GM12878 (cell line): ENCODE data around the gene POLR2I. TPM values are rescaled to one million over a fixed set of nuclear protein-coding genes. Genes with fewer than 3 reads are reported as not detected.

Source experiments
- ASH2L ChIP-seq: fragments of 300-600, 200-600 bp; sonication (generic); IDR thresholded peaks from 2 replicates; pipeline ENCODE4 v1.6.1; 2017; ENCODE audit warnings: low read depth, mild to moderate bottlenecking, borderline replicate concordance
- BCL11A ChIP-seq: IDR thresholded peaks from 2 replicates; pipeline ENCODE4 v1.6.1; 2011; ENCODE audit warnings: low read depth, low read length
- CHD2 ChIP-seq: IDR thresholded peaks from 2 replicates; pipeline ENCODE4 v1.6.1; 2011; ENCODE audit warnings: low read depth, low read length, improper control_type of control experiment, borderline replicate concordance
- ESRRA ChIP-seq: IDR thresholded peaks from 2 replicates; pipeline ENCODE4 v1.6.1; 2012; ENCODE audit warnings: mild to moderate bottlenecking, low read length, improper control_type of control experiment
- EZH2 ChIP-seq: IDR thresholded peaks from 2 replicates; pipeline ENCODE4 v1.6.1; 2012; ENCODE audit warnings: low read depth, mild to moderate bottlenecking, control low read depth, inconsistent platforms, low read length, borderline replicate concordance; ENCODE audit not compliant: control insufficient read depth
- FOXK2 ChIP-seq: fragments of 450-650 bp; IDR thresholded peaks from 2 replicates; pipeline ENCODE4 v1.6.1; 2017; ENCODE audit warnings: mild to moderate bottlenecking, moderate library complexity
- HDAC2 ChIP-seq: fragments of 200-600 bp; sonication (generic); IDR thresholded peaks from 2 replicates; pipeline ENCODE4 v1.6.1; 2017
- HDAC6 ChIP-seq: fragments of 200-600 bp; sonication (generic); IDR thresholded peaks from one replicate; pipeline ENCODE4 v1.8.0; 2017; ENCODE audit warnings: antibody characterized with exemption; ENCODE audit not compliant: unreplicated experiment
- HDGF ChIP-seq: fragments of 450-650 bp; IDR thresholded peaks from 2 replicates; pipeline ENCODE4 v1.6.1; 2016; ENCODE audit warnings: antibody characterized with exemption
- KAT2A ChIP-seq: conservative IDR thresholded peaks from 2 replicates; pipeline ENCODE4 v1.6.1; 2011; ENCODE audit warnings: low read depth, low read length; ENCODE audit not compliant: control insufficient read depth
- KDM1A ChIP-seq: fragments of 200-600 bp; sonication (generic); IDR thresholded peaks from 2 replicates; pipeline ENCODE4 v1.6.1; 2016; ENCODE audit warnings: borderline replicate concordance
- NRF1 ChIP-seq: conservative IDR thresholded peaks from 2 replicates; pipeline ENCODE4 v1.6.1; 2011; ENCODE audit warnings: mild to moderate bottlenecking, low read depth, low read length, improper control_type of control experiment
- POLR2AphosphoS2 ChIP-seq: IDR thresholded peaks from 2 replicates; pipeline ENCODE4 v1.6.1; 2011; ENCODE audit warnings: low read depth, mild to moderate bottlenecking, low read length, improper control_type of control experiment, moderate library complexity
- SIX5 ChIP-seq: IDR thresholded peaks from 2 replicates; pipeline ENCODE4 v1.6.1; 2011; ENCODE audit warnings: mild to moderate bottlenecking, low read depth, low read length, moderate library complexity; ENCODE audit not compliant: severe bottlenecking
- SMAD1 ChIP-seq: fragments of 450-650 bp; IDR thresholded peaks from 2 replicates; pipeline ENCODE4 v1.6.1; 2018; ENCODE audit warnings: mild to moderate bottlenecking, low read depth; ENCODE audit not compliant: partially characterized antibody
- SMAD5 ChIP-seq: IDR thresholded peaks from 2 replicates; pipeline ENCODE4 v1.6.1; 2016; ENCODE audit warnings: antibody characterized with exemption, low read depth
- SREBF2 ChIP-seq: IDR thresholded peaks from 2 replicates; pipeline ENCODE4 v1.6.1; 2012; ENCODE audit warnings: mild to moderate bottlenecking, low read length
- ZNF207 ChIP-seq: fragments of 450-650 bp; IDR thresholded peaks from 2 replicates; pipeline ENCODE4 v1.6.1; 2014; ENCODE audit warnings: antibody characterized with exemption, mild to moderate bottlenecking, borderline replicate concordance
- ZNF24 ChIP-seq: fragments of 450-650 bp; IDR thresholded peaks from 2 replicates; pipeline ENCODE4 v1.6.1; 2017; ENCODE audit warnings: antibody characterized with exemption, mild to moderate bottlenecking
- ZSCAN29 ChIP-seq: fragments of 450-650 bp; IDR thresholded peaks from 2 replicates; pipeline ENCODE4 v1.6.1; 2017; ENCODE audit warnings: mild to moderate bottlenecking, moderate library complexity
- polyA plus RNA-seq, 11 experiments: library from polyadenylated mRNA; depleted of rRNA in 4 of 11; unstranded in 6 of 11; stranded (reverse) in 5 of 11; fragments of >200 nt; fragmentation: Nextera tagmentation in 4 of 11; fragmentation: Illumina TruSeq in 1 of 11; extraction: Ambion mirVana in 4 of 11; extraction: Trizol in 1 of 11; gene quantifications; 1 replicate in 1 of 11; 2 replicates in 10 of 11; pipeline versions ENCODE4 v1.2.1 to v1.2.3, GENCODE V29; 2011 to 2016; ENCODE audit warnings: inconsistent platforms in 2 of 11, missing spikeins in 2 of 11, low read depth in 1 of 11
- total RNA-seq, 4 experiments: library from RNA; depleted of rRNA in 3 of 4; stranded (reverse); fragments of >200 nt in 3 of 4; fragmentation: Illumina TruSeq in 1 of 4; extraction: Trizol in 1 of 4; gene quantifications; 2 replicates each; pipeline versions ENCODE4 v1.2.1 to v1.2.3, GENCODE V29; 2013 to 2021
- TF ChIP-seq, protein P1 (sequence below): IDR thresholded peaks from 2 replicates; pipeline ENCODE4 v1.6.1; 2012; ENCODE audit warnings: mild to moderate bottlenecking, low read depth, low read length
- TF ChIP-seq, protein P2 (sequence below): fragments of 450-650 bp; IDR thresholded peaks from 2 replicates; pipeline ENCODE4 v1.6.1; 2017; ENCODE audit warnings: antibody characterized with exemption, mild to moderate bottlenecking, moderate library complexity
- TF ChIP-seq, protein P3 (sequence below): fragments of 450-650 bp; conservative IDR thresholded peaks from 2 replicates; pipeline ENCODE4 v1.6.1; 2017; ENCODE audit warnings: mild to moderate bottlenecking, moderate library complexity

POLR2I gene
- total and polyA plus RNA-seq, 10 of the 15 experiments (the other 5 are each of a cell fraction or from before 2014, with no cell fraction given), result 30.9 to 272 (median 202) TPM

DNA sequence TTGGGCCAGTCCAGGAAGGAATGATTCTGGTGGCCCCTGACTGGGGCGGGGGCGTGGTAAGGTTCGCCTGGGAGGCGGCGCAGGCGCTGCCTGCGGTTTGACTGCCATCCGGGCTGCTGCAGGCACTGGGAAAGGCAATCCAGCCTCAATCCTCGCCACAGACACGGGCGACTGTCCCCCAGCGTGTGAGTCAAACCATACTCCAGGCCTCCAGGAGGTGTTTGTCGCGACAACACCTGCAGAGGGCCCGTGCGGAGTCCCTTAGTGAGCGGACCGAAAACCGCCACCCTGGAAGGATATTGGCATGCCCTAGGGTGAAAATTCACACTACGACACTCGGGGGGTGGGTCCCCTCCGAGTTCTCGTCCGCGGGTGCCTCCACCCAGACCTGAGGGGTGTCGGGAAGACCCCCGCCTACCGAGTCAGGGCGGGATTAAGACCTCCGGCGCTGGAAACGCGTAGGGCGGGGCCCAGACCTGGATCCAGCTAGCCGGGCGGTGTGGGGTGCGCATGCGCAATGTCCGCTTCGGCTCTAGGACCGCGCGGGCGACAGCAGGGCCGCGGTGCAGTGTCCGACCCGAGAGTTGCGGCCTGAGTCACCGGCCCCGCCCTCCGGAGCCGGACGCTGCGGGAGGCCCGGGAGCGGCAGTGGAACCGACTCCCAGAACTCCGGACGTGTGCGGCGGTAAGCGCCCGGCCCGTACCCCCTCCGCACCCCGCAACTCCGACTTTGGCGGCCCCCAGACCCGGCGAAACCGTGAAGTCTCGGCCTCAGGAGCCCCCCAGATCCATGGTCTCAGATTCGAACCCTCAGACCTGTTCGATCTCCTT is 25.0 kb upstream of the POLR2I start, which contains the start of gene CAPNS1 (continued):
- TF ChIP-seq ZNF207 (peak; percentile 80; the same call in 1 of the 2 replicates), SMAD1 (no peak), BCL11A (no peak; the same call in 1 of the 2 replicates), NRF1 (peak; percentile 77), EZH2 (no peak), SREBF2 (no peak), HDGF (no peak), POLR2AphosphoS2 (peak; percentile 60; the same call in 1 of the 2 replicates), SIX5 (no peak), KDM1A (no peak), FOXK2 (no peak), HDAC6 (no peak), ASH2L (no peak), SMAD5 (peak; percentile 66), ZSCAN29 (no peak), ESRRA (no peak), ZNF24 (peak; percentile 6; the same call in 1 of the 2 replicates), CHD2 (0 out of 2 replicates have a peak, but pooled peaks have one; percentile 29), KAT2A (no peak), HDAC2 (no peak)
- TF ChIP-seq, protein P1, sequence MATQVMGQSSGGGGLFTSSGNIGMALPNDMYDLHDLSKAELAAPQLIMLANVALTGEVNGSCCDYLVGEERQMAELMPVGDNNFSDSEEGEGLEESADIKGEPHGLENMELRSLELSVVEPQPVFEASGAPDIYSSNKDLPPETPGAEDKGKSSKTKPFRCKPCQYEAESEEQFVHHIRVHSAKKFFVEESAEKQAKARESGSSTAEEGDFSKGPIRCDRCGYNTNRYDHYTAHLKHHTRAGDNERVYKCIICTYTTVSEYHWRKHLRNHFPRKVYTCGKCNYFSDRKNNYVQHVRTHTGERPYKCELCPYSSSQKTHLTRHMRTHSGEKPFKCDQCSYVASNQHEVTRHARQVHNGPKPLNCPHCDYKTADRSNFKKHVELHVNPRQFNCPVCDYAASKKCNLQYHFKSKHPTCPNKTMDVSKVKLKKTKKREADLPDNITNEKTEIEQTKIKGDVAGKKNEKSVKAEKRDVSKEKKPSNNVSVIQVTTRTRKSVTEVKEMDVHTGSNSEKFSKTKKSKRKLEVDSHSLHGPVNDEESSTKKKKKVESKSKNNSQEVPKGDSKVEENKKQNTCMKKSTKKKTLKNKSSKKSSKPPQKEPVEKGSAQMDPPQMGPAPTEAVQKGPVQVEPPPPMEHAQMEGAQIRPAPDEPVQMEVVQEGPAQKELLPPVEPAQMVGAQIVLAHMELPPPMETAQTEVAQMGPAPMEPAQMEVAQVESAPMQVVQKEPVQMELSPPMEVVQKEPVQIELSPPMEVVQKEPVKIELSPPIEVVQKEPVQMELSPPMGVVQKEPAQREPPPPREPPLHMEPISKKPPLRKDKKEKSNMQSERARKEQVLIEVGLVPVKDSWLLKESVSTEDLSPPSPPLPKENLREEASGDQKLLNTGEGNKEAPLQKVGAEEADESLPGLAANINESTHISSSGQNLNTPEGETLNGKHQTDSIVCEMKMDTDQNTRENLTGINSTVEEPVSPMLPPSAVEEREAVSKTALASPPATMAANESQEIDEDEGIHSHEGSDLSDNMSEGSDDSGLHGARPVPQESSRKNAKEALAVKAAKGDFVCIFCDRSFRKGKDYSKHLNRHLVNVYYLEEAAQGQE, result no peak
- TF ChIP-seq, protein P2, sequence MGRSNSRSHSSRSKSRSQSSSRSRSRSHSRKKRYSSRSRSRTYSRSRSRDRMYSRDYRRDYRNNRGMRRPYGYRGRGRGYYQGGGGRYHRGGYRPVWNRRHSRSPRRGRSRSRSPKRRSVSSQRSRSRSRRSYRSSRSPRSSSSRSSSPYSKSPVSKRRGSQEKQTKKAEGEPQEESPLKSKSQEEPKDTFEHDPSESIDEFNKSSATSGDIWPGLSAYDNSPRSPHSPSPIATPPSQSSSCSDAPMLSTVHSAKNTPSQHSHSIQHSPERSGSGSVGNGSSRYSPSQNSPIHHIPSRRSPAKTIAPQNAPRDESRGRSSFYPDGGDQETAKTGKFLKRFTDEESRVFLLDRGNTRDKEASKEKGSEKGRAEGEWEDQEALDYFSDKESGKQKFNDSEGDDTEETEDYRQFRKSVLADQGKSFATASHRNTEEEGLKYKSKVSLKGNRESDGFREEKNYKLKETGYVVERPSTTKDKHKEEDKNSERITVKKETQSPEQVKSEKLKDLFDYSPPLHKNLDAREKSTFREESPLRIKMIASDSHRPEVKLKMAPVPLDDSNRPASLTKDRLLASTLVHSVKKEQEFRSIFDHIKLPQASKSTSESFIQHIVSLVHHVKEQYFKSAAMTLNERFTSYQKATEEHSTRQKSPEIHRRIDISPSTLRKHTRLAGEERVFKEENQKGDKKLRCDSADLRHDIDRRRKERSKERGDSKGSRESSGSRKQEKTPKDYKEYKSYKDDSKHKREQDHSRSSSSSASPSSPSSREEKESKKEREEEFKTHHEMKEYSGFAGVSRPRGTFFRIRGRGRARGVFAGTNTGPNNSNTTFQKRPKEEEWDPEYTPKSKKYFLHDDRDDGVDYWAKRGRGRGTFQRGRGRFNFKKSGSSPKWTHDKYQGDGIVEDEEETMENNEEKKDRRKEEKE, result no peak
- TF ChIP-seq, protein P3, sequence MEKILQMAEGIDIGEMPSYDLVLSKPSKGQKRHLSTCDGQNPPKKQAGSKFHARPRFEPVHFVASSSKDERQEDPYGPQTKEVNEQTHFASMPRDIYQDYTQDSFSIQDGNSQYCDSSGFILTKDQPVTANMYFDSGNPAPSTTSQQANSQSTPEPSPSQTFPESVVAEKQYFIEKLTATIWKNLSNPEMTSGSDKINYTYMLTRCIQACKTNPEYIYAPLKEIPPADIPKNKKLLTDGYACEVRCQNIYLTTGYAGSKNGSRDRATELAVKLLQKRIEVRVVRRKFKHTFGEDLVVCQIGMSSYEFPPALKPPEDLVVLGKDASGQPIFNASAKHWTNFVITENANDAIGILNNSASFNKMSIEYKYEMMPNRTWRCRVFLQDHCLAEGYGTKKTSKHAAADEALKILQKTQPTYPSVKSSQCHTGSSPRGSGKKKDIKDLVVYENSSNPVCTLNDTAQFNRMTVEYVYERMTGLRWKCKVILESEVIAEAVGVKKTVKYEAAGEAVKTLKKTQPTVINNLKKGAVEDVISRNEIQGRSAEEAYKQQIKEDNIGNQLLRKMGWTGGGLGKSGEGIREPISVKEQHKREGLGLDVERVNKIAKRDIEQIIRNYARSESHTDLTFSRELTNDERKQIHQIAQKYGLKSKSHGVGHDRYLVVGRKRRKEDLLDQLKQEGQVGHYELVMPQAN, result peak; percentile 51; the same call in 1 of the 2 replicates
